Right cardiac atrium (tissue), 5 donors: ENCODE results near the gene POLD3. TPM values are rescaled to one million over a fixed set of nuclear protein-coding genes. Genes with fewer than 3 reads are reported as not detected.
"Not testable (repeated sequence)": the region's sequence is repeated elsewhere in the genome, so short reads cannot be mapped to it uniquely, and the experiment has no call there.

Source experiments
- ATAC-seq, 2 donors: fragments of 200-7000 bp; cut with Tn5 transposase; one replicate each; pipeline versions ENCODE4 v1.8.0 to v1.9.1; 2020; ENCODE audit warnings: moderate library complexity in 2 of 2, mild to moderate bottlenecking in 1 of 2
- DNase-seq, 3 donors: peaks; one replicate each; pipeline ENCODE4 v3.0.0-alpha.2; 2020
- H3K27ac ChIP-seq: one replicate; pipeline ENCODE4 v1.5.1; 2013; ENCODE audit warnings: mild to moderate bottlenecking, low read length, control low read depth, moderate library complexity
- H3K27me3 ChIP-seq: one replicate; pipeline ENCODE4 v1.6.1; 2013; ENCODE audit not compliant: control insufficient read depth, insufficient read depth
- H3K4me1 ChIP-seq: one replicate; pipeline ENCODE4 v1.6.1; 2013; ENCODE audit warnings: low read length; ENCODE audit not compliant: control insufficient read depth, insufficient read depth
- H3K4me3 ChIP-seq: one replicate; pipeline ENCODE4 v1.5.1; 2013; ENCODE audit warnings: low read length, control low read depth
- H3K9me3 ChIP-seq: one replicate; pipeline ENCODE4 v1.6.1; 2013; ENCODE audit warnings: low read length; ENCODE audit not compliant: control insufficient read depth
- WGBS: extraction: QIAGEN DNeasy Blood & Tissue Kit; methylation state at CpG from one replicate; pipeline ENCODE4 v1.1.7; 2013; 5-methylcytosine and 5-hydroxymethylcytosine counted together
- intact Hi-C, 4 donors: fragments of 100-400 bp; cut with DNase I; formaldehyde crosslinking; loops; one replicate each; pipeline versions ENCODE4 v1.11.0 to v1.14.0; 2022 to 2023
- polyA plus RNA-seq: library from polyadenylated mRNA; stranded (reverse); fragments of 200-250 nt; gene quantifications from one replicate; pipeline ENCODE4 v1.2.3, GENCODE V29; 2013
- total RNA-seq, 4 donors: library from RNA; stranded (reverse); fragmentation: NEBNext Ultra II Directional; extraction: Animal tissue kit (Norgen Biotek cat#: 25700); gene quantifications; one replicate each; pipeline ENCODE4 v1.2.1, GENCODE V29; 2021
- donor health status: healthy with polysubstance abuse.
- donor health status: DM: no; HTN: yes; CAD: no.
- donor health status: DM: no; HTN: no; CAD: no.
- donor health status: DM: no; HTN: yes; CAD: no; lungs with severe emphysema.
- donor health status: DM: yes; HTN: yes; CAD: no.

Gene POLD3
- total and polyA plus RNA-seq, 5 donors = 4.4 to 9.3 (median 7.5) TPM

DNA sequence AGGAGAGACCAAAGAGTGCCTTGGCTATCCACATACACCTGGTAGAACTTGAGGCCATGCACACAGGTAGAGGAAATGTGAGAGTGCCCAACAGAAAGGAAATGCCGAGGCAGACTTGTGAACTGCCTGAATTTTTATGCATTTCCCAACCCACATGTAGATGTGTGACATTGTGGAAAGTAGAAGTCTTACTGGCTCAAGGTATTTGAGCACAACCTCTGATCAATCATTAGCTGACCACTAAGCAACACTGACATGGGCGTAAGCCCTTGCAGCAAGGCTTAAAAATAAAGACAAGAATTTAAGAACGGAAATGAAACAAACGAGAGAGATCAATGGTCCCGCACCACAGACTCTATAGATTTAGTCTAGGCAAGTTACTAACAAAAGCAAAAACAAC, 62.6 kb downstream of the POLD3 start:
- ATAC-seq (no peak), DNase-seq (no peak)
- H3K4me1 ChIP-seq = no peaks in the 10 kb centered on the region
- no peak overlapping the region for H3K4me3 ChIP-seq
- intact Hi-C loops = no loop called here
- H3K9me3 ChIP-seq = no peaks in the 10 kb centered on the region
- H3K27ac ChIP-seq = no peak overlapping the region
- 98% methylated on average over 5 of the region's 5 CpGs for WGBS
- H3K27me3 ChIP-seq = no peaks in the 10 kb centered on the region

DNA sequence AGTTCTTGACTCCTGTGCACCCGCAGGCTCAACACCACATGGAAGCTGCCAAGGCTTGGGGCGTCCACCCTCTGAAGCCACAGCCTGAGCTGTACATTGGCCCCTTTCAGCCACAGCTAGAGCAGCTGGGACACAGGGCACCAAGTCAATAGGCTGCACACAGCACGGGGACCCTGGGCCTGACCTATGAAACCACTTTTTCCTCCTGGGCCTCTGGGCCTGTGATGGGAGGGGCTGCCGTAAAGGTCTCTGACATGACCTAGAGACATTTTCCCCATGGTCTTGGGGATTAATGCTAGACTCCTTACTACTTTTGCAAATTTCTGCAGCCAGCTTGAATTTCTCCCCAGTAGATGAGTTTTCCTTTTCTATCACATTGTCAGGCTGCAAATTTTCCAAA, 66.7 kb downstream of the POLD3 start:
- ATAC-seq, intact Hi-C loops, H3K4me1 ChIP-seq, H3K27me3 ChIP-seq, DNase-seq, H3K27ac ChIP-seq, H3K9me3 ChIP-seq, H3K4me3 ChIP-seq: not testable (repeated sequence)
- 85% methylated on average over 4 of the region's 4 CpGs for WGBS

DNA sequence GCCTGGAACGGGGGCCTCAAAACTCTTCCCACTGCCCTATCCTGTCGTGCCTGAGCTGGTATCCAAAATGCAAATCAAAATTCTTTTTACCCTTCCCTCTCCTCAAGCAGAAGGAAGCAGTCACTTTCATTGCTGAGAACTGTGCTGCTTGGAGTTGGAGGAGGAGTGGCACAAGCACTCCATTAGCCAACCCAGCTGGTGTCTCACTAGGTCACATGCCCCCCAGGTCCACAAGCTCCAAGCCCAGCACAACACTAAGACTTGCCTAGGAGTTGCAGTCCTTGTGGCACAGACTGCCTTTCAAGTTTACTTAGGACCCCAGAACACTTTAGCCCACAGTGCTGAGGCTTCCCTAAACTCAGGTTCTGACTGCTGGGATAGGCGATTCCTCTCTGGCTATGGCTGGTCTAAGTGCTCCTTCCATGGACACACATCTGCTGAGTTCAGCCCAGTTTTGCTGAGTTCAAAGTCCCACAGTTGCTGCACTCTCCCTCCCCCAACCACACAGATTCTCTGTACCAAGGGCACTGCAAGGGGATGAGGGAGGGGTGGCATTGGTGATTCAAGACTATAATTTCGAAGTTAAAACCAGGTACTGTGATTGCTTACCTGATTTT, 70.2 kb downstream of the POLD3 start:
- Histone ChIP-seq H3K9me3 (no peaks in the 10 kb centered on the region), H3K27ac (no peak overlapping the region), H3K27me3 (no peaks in the 10 kb centered on the region), H3K4me3 (no peak overlapping the region), H3K4me1 (no peaks in the 10 kb centered on the region)
- 94% methylated on average over 4 of the region's 4 CpGs for WGBS
- intact Hi-C loops = no loop called here
- DNase-seq (no peak), ATAC-seq (no peak)

DNA sequence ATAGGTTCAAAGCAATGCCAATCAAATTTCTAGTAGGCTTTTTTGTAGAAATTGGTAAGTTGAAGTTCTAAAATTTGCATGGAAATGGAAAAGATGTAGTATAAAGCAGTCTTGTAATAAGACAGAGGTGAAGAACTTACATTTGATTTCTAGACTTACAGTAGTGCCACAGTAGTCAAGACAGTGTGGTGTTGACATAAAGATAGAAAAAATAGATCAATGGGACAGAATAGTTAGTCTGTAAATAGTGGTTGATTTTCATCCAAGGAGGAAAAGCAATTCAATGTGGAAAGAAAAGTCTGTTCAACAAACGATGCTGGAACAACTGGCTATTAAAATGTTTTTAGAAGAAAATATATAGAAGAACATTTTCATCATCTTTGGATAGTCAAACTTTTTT, 70.9 kb downstream of the POLD3 start:
- H3K4me3 ChIP-seq = no peak overlapping the region
- no peak for ATAC-seq
- no peak for DNase-seq
- H3K9me3 ChIP-seq = no peaks in the 10 kb centered on the region
- WGBS = 76% methylated on average over 1 of the region's 1 CpG
- no peak overlapping the region for H3K27ac ChIP-seq
- no peaks in the 10 kb centered on the region for H3K4me1 ChIP-seq
- H3K27me3 ChIP-seq = no peaks in the 10 kb centered on the region
- intact Hi-C loops = no loop called here

DNA sequence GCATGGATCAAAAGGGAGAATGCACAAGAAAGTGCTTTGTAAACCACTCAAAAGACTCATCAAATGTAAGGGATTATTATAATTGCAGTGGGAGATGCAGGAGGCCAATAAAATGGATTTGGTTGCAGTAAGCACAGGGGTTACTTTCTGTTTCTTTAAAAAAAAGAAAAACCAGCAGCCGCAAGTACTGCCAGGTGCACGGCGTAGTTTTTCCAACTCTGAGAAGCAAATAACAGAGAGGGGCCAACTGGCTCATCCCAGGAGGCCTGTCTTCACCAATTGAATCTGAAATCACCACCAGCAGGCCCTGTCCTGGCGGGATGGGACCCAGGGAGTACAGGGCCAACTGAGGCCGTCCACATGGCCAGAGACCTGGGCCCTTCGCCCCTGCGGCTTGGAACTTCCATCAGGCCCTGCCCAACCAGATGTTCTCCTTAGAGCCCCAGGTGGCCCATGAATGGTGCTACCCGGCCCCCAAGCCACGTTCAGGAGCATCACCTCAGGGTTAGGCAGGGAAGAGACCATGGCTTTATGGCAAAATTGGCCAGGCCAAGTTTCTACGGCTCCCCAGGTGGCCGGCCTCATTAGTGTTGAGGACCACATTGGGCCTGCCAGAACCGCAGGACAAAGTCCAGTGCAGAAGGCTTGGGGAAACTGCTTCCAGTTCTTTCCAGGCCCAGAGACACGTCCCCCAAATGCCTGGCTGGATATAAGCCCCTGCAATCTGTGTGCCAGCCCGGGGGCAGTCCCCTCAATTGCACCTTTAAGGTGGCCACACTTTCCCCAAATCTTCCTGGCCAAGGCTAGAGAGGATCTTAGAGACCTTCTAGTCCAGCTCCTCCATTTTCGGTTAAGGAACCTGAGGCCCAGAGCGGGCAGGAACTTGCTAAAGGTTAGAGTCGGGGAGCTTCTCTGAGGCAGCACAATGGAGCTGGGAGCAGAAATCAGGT, 77.1 kb downstream of the POLD3 start:
- intact Hi-C loops = no loop called here
- Histone ChIP-seq H3K9me3 (no peaks in the 10 kb centered on the region), H3K4me3 (no peak overlapping the region), H3K27ac (no peak overlapping the region), H3K27me3 (no peaks in the 10 kb centered on the region), H3K4me1 (peaks cover 3% of the 10 kb centered on the region)
- DNase-seq (no peak), ATAC-seq (no peak)
- 90% methylated on average over 17 of the region's 17 CpGs for WGBS

DNA sequence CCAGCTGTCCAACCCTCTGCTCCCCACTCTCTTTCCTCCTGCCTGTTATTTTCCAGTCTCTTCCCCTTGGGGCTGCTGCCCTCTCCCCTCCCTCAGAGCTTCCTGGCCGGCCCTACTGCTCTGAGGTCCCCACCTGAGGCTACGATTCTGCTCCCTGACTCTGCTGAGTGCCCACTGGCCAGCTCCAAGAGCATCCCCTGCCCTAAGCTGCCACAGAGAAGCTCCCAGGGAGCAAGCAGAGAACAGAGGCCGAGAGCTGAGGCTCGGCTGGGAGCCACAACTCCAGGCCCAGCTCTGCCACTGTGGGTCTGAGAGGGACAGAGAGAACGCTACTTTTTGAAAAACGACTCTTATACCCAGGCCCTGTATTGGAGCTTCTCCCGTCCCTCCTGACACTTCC, 77.8 kb downstream of the POLD3 start:
- 91% methylated on average over 7 of the region's 7 CpGs for WGBS
- Histone ChIP-seq H3K4me1 (peaks cover 3% of the 10 kb centered on the region), H3K9me3 (no peaks in the 10 kb centered on the region), H3K27ac (no peak overlapping the region), H3K4me3 (no peak overlapping the region), H3K27me3 (no peaks in the 10 kb centered on the region)
- ATAC-seq (no peak), DNase-seq (no peak)
- intact Hi-C loops = no loop called here

DNA sequence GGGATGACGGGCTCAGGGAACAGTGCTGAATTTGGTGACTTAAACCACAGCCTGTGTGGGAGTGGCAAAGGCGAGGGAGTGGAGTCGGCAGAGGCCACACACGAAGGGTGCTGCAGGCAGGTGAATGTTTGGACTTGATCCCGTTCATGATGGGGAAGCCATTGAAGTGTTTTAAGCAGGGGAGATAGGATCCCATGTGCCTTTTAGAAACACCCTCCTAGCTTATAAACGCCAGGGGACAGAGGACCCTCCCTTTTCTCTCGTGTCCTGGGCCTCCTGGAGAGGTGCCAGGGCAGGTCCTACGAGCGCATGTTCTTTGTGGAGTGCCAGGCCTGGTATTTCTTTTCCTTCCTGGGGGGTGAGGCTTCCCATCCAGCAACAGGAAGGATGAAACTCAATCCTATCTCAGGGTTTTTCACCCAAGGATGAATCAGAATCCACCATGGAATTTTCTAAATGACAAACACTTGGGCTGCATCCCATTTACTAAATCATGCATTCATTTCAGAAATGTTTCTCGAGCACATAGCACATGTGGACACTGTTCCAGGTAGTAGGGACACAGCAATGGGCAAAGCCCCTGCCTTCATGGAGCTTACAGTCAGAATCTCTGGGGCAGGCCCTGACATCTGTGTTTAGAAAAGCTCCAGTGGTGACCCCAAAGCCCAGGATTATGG, 79.3 kb downstream of the POLD3 start:
- Histone ChIP-seq H3K27me3 (no peaks in the 10 kb centered on the region), H3K27ac (no peak overlapping the region), H3K4me1 (peaks cover 3% of the 10 kb centered on the region), H3K9me3 (no peaks in the 10 kb centered on the region), H3K4me3 (no peak overlapping the region)
- ATAC-seq = no peak
- intact Hi-C loops = no loop called here
- 80% methylated on average over 10 of the region's 10 CpGs for whole genome bisulfite sequencing
- DNase-seq = no peak

DNA sequence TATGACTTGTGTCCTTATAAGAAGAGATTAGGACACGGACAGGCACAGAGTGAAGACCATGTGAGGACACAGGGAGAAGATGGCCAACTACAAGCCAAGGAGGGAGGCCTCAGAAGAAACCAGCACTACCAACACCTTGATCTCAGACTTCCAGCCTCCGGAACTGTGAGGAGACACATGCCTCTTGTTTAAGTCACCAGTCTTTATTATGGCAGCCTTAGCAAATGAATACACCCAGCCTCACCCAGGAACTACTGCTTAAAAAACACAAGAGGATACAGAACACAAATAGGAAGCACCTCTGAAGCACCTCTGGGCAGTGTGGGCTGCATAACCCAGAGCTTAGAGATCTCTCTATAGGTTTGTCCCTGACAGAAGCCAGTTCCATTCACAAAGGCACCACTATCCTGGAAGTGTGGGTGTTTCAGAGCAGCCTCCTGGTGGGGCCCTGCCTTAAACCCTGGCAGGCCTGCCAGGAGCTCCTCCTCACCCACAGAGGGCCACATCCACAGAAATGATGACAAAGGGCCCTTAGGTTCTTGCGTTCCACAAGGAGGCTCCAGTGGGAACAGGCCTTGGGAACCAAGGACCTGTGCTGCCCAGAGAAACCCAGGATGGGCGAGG, 80.1 kb downstream of the POLD3 start:
- WGBS = 77% methylated on average over 4 of the region's 4 CpGs
- Histone ChIP-seq H3K27ac (peak overlapping the region; percentile 54), H3K4me1 (peaks cover 3% of the 10 kb centered on the region), H3K9me3 (no peaks in the 10 kb centered on the region), H3K27me3 (no peaks in the 10 kb centered on the region), H3K4me3 (no peak overlapping the region)
- DNase-seq = no peak
- intact Hi-C loops = no loop called here
- no peak for ATAC-seq

DNA sequence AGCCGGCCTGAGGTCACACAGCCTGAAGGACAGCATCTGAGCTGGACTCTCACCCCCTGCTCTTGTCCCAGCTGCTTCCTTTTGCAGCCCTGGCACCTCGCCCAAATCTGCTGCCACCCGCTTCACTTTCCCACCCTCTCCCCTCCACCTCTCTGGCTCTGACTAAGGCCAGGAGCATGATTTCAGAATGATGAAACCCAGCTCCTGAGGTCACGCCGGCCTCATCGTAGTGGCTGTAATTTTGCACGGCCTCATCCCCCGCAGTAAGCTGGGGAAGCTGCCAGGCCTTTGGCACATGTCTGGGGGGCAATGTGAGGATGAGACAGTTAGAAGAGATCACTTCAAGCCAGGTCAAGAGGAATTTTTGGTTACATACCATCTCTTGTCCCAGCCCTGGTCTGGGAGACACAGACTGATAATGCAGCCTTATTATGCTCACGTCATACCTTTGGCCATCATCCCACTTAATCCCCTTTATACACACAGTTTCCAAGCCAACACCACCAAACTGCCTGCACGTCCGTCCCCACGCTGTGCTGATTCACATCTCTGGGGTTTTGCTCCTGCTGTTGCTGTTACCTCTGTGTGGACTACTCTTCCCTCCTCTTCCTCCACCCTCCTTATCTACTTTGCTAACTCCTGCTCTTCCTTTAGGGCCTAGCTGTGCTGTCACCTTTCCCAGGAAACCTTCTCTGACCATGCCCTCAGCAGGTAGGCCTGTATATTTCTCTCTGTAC, 80.7 kb downstream of the POLD3 start:
- Histone ChIP-seq H3K9me3 (no peaks in the 10 kb centered on the region), H3K4me1 (peaks cover 3% of the 10 kb centered on the region), H3K27me3 (no peaks in the 10 kb centered on the region), H3K4me3 (no peak overlapping the region), H3K27ac (peak overlapping the region; percentile 54)
- 30% methylated on average over 12 of the region's 12 CpGs for WGBS
- peak; percentile 74 to 85 for ATAC-seq
- peak; percentile 89 to 90 (median 89) for DNase-seq
- intact Hi-C loops = no loop called here

DNA sequence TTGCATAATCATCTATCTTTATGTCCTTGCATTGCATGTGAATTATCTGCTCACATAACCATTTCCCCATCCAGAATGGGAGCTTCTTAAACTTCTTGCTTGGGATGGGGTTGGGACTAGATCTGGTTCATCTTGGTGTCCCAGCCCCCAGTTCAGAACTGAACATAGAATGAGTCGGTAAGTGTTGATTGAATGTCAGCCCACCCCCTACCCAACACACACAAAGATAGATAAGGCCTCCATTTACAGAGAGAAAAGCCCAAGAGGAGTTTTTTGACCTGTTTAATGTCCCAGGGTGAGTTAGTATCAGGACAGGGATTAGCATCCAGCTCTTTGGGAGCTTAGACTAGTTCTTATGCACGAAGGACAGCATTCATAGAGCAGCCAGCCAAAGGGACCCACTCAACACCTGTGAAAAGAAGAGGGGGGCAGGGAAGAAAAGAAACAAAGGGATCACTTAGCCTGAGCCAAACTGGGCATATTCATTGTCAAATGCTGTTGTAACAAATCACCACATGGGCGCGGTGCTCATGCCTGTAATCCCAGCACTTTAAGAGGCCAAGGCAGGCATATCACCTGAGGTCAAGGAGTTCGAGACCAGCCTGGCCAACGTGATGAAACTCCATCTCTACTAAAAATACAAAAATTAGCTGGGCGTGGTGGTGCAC, 81.4 kb downstream of the POLD3 start:
- WGBS = 84% methylated on average over 7 of the region's 7 CpGs

More for the DNA sequence above, 81.4 kb downstream of the POLD3 start:
- DNase-seq = no peak
- Histone ChIP-seq H3K4me3 (no peak overlapping the region), H3K27ac (peak overlapping the region; percentile 54), H3K9me3 (no peaks in the 10 kb centered on the region), H3K27me3 (no peaks in the 10 kb centered on the region), H3K4me1 (peaks cover 3% of the 10 kb centered on the region)
- intact Hi-C loops = no loop called here
- no peak for ATAC-seq
